Measurements from ENCODE around the gene CD3G.

Gene CD3G

DNA sequence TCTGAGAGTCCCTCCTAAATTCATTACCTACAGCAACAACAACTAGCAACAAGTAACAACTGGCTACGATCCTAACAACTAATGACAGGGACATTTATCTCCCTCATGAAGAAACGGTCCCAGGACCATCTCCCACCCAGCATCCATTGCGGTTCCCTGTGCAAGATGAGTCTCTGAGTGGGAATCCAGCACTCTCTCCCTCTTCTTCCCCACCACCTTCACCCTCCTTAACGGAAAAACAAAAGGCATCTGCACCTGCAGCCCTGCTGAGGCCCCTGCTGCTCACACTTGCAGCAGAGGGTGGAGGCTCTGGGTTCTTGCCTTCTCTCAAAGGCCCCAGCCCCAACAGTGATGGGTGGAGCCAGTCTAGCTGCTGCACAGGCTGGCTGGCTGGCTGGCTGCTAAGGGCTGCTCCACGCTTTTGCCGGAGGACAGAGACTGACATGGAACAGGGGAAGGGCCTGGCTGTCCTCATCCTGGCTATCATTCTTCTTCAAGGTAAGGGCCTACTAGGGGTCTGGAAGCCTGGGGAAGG, at the start of gene CD3G:
Gene CD3G (plus strand): TSS at position 364 of the 535 bp plus-strand sequence. CDS start 80 bp downstream, at position 444.
- DNase-seq = peak; percentile 79

DNA sequence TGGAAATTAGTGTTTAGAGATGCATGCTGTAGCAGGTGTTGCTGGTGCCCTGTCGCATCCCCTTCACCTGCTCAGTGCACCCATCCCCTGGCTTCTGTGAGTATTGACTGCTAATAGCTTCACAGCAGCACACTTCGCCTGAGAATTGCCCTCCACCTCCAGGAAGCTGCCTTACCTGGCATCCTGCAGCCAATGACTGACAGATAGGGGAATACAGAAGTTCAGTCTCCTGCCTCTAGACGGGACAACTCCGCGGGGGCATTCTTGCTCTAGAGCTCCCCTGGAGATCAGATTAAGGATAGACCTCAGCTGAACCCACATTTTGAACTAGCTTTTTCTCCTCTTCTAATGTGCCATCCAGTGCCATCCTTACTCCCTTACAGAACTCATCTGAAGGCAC, 48.9 kb upstream of the CD3G start:
- no peak for DNase-seq

- DNase-seq = peak; percentile 46
Observed at GRCh38 chr11:118295815-118296454, 48.2 kb upstream of the CD3G start.

- DNase-seq = no peak
Observed at GRCh38 chr11:118301600-118302195, 42.4 kb upstream of the CD3G start.

GRCh38 chr11:118304227-118304567, 39.9 kb upstream of the CD3G start:
- DNase-seq = no peak

- peak; percentile 75 for DNase-seq
Observed at GRCh38 chr11:118304568-118305248, 39.4 kb upstream of the CD3G start, which contains the start of gene CD3E. Gene CD3E (plus strand): TSS chr11:118304730. CDS start chr11:118304953, 223 bp downstream.

GRCh38 chr11:118305726-118306125, 38.4 kb upstream of the CD3G start:
- DNase-seq = peak; percentile 48

GRCh38 chr11:118306556-118306955, 37.6 kb upstream of the CD3G start:
- peak; percentile 54 for DNase-seq

GRCh38 chr11:118308995-118309528, 35.1 kb upstream of the CD3G start:
- peak; percentile 40 for DNase-seq

GRCh38 chr11:118310271-118310670, 33.9 kb upstream of the CD3G start:
- no peak for DNase-seq

DNA sequence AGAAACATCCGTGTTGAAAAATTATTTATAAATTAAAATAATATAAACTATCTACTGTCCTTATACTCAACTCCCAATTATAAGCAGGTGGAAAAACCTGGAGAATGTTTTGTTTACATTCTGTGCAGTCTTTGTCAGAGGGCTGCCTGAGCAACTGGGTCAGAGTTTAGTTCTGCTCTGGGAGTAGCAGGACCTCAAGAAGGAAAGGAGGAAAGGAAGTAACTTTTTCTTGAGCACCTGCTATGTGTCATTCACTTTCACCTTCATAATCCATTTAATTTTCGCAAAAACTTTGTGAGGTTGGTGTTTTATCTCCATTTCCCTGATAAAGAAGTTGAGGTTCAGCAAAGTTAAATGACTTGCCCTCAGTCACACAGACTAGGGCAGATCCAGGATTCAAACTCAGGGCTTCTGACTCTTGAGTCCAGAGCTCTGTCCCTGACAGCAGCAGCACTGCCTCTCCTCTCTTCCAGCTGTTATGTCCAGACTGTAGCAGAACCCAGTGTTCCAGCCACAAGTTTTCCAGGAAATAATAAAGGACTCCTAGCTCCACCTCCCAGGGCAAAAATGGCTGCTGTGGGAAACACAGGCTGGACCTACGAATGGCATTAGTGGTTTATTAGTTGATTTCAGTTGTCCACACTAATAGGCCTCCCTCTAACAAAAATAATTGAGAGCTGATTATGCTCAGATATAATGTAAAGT, 33.2 kb upstream of the CD3G start:
- no peak for DNase-seq

GRCh38 chr11:118311518-118311917, 32.6 kb upstream of the CD3G start:
- no peak for DNase-seq

DNA sequence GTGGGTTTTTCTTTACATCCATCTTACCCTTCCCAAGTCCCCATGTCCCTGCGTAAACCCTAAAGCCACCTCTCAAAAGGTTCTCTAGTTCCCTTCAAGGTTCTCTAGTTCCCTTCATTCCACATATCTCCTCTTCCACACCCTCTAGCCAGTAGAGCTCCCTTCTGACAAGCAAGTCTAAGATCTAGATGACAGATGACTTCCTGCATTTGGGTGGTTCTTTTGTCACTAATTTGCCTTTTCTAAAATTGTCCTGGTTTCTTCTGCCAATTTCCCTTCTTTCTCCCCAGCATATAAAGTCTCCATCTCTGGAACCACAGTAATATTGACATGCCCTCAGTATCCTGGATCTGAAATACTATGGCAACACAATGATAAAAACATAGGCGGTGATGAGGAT, 31.8 kb upstream of the CD3G start:
- no peak for DNase-seq

- no peak for DNase-seq
Observed at GRCh38 chr11:118313242-118313641, 30.9 kb upstream of the CD3G start.

DNA sequence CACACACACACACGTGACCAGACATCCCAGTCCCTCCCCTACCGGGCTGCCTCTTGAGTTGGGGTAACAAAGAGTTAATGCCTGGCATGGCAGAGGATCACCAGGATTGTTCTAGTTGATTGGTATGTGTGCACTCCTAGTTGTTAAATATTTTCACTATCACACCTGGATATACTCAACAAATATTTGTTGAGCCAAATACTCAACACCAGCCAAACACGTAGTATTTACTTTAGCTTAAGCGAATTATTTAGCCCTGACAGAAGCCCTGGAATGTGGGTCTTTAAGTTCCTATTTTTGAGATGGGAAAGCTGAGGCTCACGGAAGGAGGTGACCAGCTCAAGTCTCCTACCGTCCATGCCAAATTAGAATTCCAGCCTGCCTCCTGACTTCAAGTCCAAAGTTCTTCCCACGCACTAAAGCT, 29.1 kb upstream of the CD3G start:
- DNase-seq = no peak

DNA sequence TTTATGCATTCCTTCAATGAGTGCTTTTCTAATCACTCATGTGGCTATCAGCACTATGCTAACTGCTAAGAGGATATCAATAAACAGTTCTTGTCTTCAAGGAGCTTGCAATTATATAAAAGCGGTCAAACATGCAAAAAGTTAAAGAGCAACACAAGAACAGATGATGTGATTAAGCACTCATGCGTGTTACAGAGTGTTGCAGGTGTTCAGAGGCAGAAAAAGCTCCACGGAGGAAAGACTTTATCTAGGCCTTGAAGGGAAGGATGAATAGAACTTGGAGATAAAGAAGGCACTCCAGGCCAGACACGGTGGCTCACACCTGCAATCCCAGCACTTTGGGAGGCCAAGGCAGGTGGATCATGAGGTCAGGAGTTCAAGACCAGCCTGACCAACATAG, 26.0 kb upstream of the CD3G start:
- no peak for DNase-seq

DNA sequence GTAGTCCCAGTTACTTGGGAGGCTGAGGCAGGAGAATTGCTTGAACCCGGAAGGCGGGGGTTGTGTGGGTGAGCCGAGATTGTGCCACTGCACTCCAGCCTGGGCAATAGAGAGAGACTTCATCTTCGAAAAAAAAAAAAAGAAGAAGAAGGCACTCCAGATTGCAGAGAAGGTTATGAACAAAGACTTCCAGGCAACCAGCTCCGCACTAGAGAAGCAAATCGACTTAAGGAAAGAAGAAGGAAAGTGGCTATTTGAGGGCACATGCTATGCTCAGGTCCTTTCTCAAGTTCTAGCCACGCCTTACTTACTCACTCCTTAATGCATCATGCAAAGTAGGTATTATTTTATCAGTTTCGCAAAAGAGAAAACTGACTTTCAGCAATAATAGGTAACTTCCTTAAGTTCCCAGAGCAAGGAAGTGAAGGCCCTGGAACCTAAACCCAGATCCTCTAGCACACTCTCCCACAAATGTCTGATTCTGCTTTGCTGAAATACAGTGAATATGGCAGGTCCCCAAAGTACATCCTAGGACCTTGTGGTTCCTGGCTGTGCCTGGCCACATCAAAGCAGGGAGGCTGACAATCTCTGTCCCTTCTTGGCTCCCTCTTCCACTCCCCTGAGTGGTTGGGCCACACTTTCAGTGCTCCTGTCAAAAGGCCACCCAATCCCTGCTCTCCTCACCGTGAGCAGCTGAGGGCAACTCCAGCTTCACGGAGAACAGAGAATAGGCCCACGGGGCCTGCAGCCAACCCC, 25.4 kb upstream of the CD3G start:
- DNase-seq = no peak

GRCh38 chr11:118319337-118319707, 24.8 kb upstream of the CD3G start:
- no peak for DNase-seq

- DNase-seq = no peak
Observed at GRCh38 chr11:118320515-118320914, 23.6 kb upstream of the CD3G start.

DNA sequence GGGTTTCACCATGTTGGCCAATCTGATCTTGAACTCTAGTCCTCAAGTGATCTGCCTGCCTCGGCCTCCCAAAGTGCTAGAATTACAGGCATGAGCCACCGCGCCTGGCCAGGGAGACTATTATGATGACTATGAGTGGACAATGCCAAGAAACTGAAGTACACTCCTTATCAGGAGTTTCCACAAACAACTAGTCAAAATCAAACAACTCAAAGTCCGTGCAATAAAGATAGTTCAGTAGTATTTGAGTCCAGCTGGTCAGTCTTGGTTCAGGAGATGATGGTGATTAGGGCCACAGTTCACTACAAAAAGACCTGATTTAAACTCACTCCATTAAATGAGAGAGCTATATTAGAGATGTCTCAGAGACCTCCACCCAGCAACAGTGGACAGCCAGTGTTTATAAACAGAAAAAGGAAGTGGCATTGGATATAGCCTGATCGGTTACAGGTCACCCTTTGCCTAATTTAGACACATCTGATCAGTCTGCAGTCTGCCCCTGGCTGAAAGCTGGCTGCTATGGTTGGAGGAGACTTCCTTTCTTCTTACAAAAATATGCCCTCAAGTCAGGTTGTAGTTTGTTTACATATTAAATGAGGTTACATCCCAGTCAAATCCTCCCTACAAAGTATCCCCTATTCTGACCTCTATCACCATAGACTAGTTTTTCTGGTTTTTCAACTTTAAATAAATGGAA, 22.6 kb upstream of the CD3G start:
- DNase-seq = no peak

- DNase-seq = no peak
Observed at GRCh38 chr11:118322721-118323120, 21.4 kb upstream of the CD3G start.

- DNase-seq = no peak
Observed at GRCh38 chr11:118325283-118325682, 18.9 kb upstream of the CD3G start.
